HG02571 (cell line): ENCODE measurements around the gene CHAT.

Experiments used
- ATAC-seq: cut with Tn5 transposase; IDR thresholded peaks from one replicate; pipeline ENCODE4 v1.9.1; 2021; ENCODE audit warnings: mild to moderate bottlenecking, moderate library complexity; ENCODE audit not compliant: unreplicated experiment

Gene CHAT

GRCh38 chr10:49613882-49614241 is at the start of gene CHAT:
CHAT (plus strand) TSS chr10:49614037; CDS start chr10:49614190, 153 bp downstream.
- ATAC-seq = no peak

GRCh38 chr10:49564461-49565009 is 49.3 kb upstream of the CHAT start:
- no peak for ATAC-seq

- ATAC-seq = no peak
Observed at GRCh38 chr10:49567810-49568209, 46.0 kb upstream of the CHAT start.

- no peak for ATAC-seq
Observed at GRCh38 chr10:49568235-49568634, 45.6 kb upstream of the CHAT start.

GRCh38 chr10:49569031-49569631 is 44.7 kb upstream of the CHAT start:
- no peak for ATAC-seq

GRCh38 chr10:49571388-49571787 is 42.4 kb upstream of the CHAT start:
- ATAC-seq = no peak

- no peak for ATAC-seq
Observed at GRCh38 chr10:49572594-49573114, 41.2 kb upstream of the CHAT start.

- no peak for ATAC-seq
Observed at GRCh38 chr10:49575489-49576072, 38.3 kb upstream of the CHAT start.

GRCh38 chr10:49577182-49577925 is 36.5 kb upstream of the CHAT start:
- ATAC-seq = no peak

- no peak for ATAC-seq
Observed at GRCh38 chr10:49578392-49578791, 35.4 kb upstream of the CHAT start.

- ATAC-seq = no peak
Observed at GRCh38 chr10:49579621-49580020, 34.2 kb upstream of the CHAT start.

- ATAC-seq = no peak
Observed at GRCh38 chr10:49585387-49585786, 28.4 kb upstream of the CHAT start.

GRCh38 chr10:49587981-49588380 is 25.9 kb upstream of the CHAT start:
- ATAC-seq = no peak

- ATAC-seq = peak; percentile 62
Observed at GRCh38 chr10:49592726-49593563, 20.9 kb upstream of the CHAT start.

- no peak for ATAC-seq
Observed at GRCh38 chr10:49593564-49593875, 20.3 kb upstream of the CHAT start.

- ATAC-seq = no peak
Observed at GRCh38 chr10:49593998-49594397, 19.8 kb upstream of the CHAT start.

- no peak for ATAC-seq
Observed at GRCh38 chr10:49594594-49594993, 19.2 kb upstream of the CHAT start.

- ATAC-seq = no peak
Observed at GRCh38 chr10:49595003-49595712, 18.7 kb upstream of the CHAT start.

- ATAC-seq = no peak
Observed at GRCh38 chr10:49595713-49596492, 17.9 kb upstream of the CHAT start.

GRCh38 chr10:49596493-49596809 is 17.4 kb upstream of the CHAT start:
- no peak for ATAC-seq
